Erythroblast (primary cell): ENCODE data around the gene VAV1.

ENCODE experiments used
- DNase-seq, 2 experiments: peaks; one replicate each; lab custom pipeline; 2025; lab: John Stamatoyannopoulos, UW
- GATA1 ChIP-seq: IDR thresholded peaks from 2 replicates; pipeline ENCODE4 v1.6.1; 2011; ENCODE audit warnings: low read depth, mild to moderate bottlenecking, control low read depth, low read length, moderate library complexity
- POLR2A ChIP-seq: IDR thresholded peaks from 2 replicates; pipeline ENCODE4 v1.6.1; 2011; ENCODE audit warnings: mild to moderate bottlenecking, low read length

VAV1 gene

DNA sequence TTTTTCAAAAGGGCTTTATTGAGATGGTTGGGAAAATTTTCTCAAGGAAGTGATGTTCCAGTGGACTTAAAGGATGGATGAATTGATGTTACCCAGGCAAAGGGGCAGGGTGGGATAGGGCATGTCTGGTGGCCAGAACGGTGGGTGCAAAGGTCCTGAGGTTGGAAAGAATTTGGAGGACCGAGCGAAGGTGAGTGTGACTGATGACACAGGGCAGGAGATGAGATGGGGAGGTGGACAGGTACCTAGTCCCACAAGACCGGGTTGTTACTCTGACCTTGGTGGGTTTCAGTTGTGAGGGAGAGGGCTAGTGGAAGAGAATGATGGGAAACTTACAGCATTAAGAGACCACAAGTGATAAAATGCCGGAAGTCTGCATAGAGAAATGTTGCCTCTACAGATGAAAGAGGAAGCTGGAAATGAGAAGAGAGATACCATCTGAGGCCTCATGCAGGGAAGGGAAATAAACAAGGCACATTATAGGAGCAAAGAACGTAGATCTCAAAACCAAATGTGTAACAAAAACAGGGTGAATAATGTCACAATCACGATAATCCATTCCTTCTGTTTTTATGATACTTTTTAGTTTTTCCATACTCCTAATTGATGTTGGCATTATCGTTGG, 119.4 kb downstream of the VAV1 start:
- no peak for DNase-seq
- no peak for TF ChIP-seq POLR2A
- TF ChIP-seq GATA1: no peak

DNA sequence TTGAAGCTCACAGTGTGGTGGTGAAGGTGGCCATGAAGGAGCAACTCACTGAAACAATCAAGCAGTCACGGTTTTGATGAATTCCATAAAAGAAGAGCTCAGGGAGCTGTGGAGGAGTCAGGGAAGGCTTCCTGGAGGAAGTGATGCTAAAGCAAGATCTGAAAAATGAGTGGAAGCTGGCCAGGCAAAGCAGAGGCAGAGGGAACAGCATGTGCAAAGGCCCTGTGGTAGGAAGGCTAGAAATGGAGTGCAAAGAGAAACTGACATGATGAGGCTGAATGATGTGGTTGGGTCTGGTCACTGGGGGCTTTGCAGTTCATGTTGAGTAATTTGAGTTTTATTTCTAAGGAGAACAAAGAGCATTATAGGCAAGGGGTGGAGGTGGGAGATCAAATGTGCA, 121.8 kb downstream of the VAV1 start:
- no peak for DNase-seq
- TF ChIP-seq POLR2A (no peak), GATA1 (no peak)

- TF ChIP-seq POLR2A (no peak), GATA1 (no peak)
- no peak for DNase-seq
These were observed 130.9 kb downstream of the VAV1 start for GRCh38 chr19:6903446-6903845.

GRCh38 chr19:6906559-6907060, 134.1 kb downstream of the VAV1 start:
- no peak for DNase-seq
- no peak for TF ChIP-seq POLR2A
- no peak for TF ChIP-seq GATA1
